Esophagus squamous epithelium (tissue), 5 donors: ENCODE results near the gene CCPG1. TPM values are rescaled to one million over a fixed set of nuclear protein-coding genes. Genes with fewer than 3 reads are reported as not detected.

Experiments
- DNase-seq: peaks from one replicate; lab custom pipeline; 2025; lab: John Stamatoyannopoulos, UW
- H3K27ac ChIP-seq, 4 donors: fragments of 200-600 bp; sonication (generic); one replicate each; pipeline ENCODE4 v1.5.1; 2016 to 2019; ENCODE audit warnings: mild to moderate bottlenecking in 1 of 4
- H3K27me3 ChIP-seq, 4 donors: fragments of 200-600 bp; sonication (generic); 1 replicate in 3 of 4; 2 replicates in 1 of 4; pipeline versions ENCODE4 v1.5.1 to v1.6.0; 2017 to 2021; ENCODE audit warnings: antibody characterized with exemption in 1 of 4
- H3K36me3 ChIP-seq, 3 donors: fragments of 200-600 bp; sonication (generic); one replicate each; pipeline ENCODE4 v1.5.1; 2016 to 2019
- H3K4me1 ChIP-seq, 3 donors: fragments of 200-600 bp; sonication (generic); one replicate each; pipeline ENCODE4 v1.5.1; 2017 to 2019
- H3K4me3 ChIP-seq, 4 donors: fragments of 200-600 bp; sonication (generic); 1 replicate in 3 of 4; 2 replicates in 1 of 4; pipeline ENCODE4 v1.5.1; 2016 to 2019; ENCODE audit warnings: mild to moderate bottlenecking in 2 of 4, moderate library complexity in 1 of 4
- H3K9me3 ChIP-seq, 3 donors: fragments of 200-600 bp; sonication (generic); one replicate each; pipeline ENCODE4 v1.5.1; 2016 to 2019
- CTCF ChIP-seq, 6 experiments: fragments of 450-650 bp in 4 of 6; fragments of 200-600 bp in 2 of 6; sonication (generic) in 2 of 6; IDR thresholded peaks; one replicate each; pipeline ENCODE4 v1.5.1; 2016 to 2019; ENCODE audit warnings: antibody characterized with exemption in 6 of 6, mild to moderate bottlenecking in 4 of 6, moderate library complexity in 4 of 6
- POLR2A ChIP-seq, 4 donors: fragments of 450-650 bp; IDR thresholded peaks; one replicate each; pipeline ENCODE4 v1.6.1; 2017; ENCODE audit warnings: antibody characterized with exemption in 4 of 4, mild to moderate bottlenecking in 4 of 4, moderate library complexity in 3 of 4
- WGBS, 2 donors: methylation state at CpG; one replicate each; pipeline ENCODE4 v1.1.5; 2018; 5-methylcytosine and 5-hydroxymethylcytosine counted together
- intact Hi-C: fragments of 100-400 bp; cut with DNase I; formaldehyde crosslinking; loops from one replicate; pipeline ENCODE4 v1.15.0; 2022
- total RNA-seq, 4 donors: library from RNA; depleted of rRNA; stranded (reverse); fragments of >200 nt; gene quantifications; one replicate each; pipeline ENCODE4 v1.1.0, GENCODE V29; 2016
- donor health status: DM: yes; HTN: yes; CAD: no.

The CCPG1 gene
- total RNA-seq, 4 donors from 2014 or later, result 6.9 to 24.2 (median 15.4) TPM

DNA sequence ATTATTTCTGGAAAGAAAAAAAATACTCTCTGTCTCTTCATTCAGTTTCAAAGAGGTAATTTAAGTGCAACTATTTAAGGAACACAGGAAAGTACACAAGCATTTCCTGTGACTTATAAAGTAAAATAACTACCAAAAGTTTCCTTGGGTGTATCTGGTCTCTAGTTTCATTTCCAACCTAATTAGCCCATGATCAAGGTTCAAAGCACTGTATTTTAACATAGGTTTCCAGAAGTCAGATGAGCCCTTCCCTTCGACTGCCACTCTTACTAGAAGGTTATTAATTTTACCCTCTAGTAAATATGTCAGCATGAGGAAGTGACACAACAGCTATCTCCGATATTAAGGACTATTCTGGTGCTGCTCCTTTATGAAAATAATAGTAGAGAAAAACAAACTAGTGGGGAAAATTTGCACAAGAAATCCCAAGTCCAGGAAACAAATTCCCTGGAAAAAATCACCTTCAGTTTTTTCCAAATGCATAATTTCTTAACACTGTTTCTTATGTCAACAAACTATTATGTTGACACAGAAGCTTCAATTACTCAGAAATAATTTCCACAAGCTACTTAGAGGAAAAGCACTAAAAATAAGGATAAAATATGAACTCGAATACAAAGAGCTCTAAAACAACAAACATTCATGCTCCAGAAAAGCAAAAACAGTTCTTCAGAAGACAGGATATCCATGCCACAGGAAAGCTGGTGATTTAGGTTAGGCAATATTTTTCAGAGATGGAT lies 35.3 kb downstream of the CCPG1 start:
- Histone ChIP-seq H3K36me3 (peaks cover 5 to 74% (median 8%) of the 10 kb centered on the region in 3 donors), H3K27me3 (no peaks in the 10 kb centered on the region), H3K4me3 (no peak overlapping the region), H3K9me3 (no peaks in the 10 kb centered on the region), H3K27ac (peak overlapping the region in 1 of 4 donors; percentile 12), H3K4me1 (no peaks in the 10 kb centered on the region)
- TF ChIP-seq CTCF (IDR thresholded peaks at IDR 0.05), result no peak
- TF ChIP-seq POLR2A (IDR thresholded peaks at IDR 0.05), result no peak
- 35 to 44% methylated on average over 3 of the region's 3 CpGs for WGBS, 2 donors
- intact Hi-C loops, result no loop called here
- no peak for DNase-seq

GRCh38 chr15:55366981-55367380 lies 41.2 kb downstream of the CCPG1 start:
- no peak overlapping the region for H3K27ac ChIP-seq
- H3K36me3 ChIP-seq, result peaks cover 0 to 37% (median 0%) of the 10 kb centered on the region in 3 donors
- no peak overlapping the region for H3K4me3 ChIP-seq
- intact Hi-C loops, result no loop called here
- no peak for DNase-seq
- WGBS, 2 donors, result 70 to 82% methylated on average over 1 of the region's 1 CpG
- H3K27me3 ChIP-seq, result no peaks in the 10 kb centered on the region
- no peaks in the 10 kb centered on the region for H3K4me1 ChIP-seq
- no peak for TF ChIP-seq POLR2A (IDR thresholded peaks at IDR 0.05)
- no peak for TF ChIP-seq CTCF (IDR thresholded peaks at IDR 0.05)
- H3K9me3 ChIP-seq, result no peaks in the 10 kb centered on the region

- Histone ChIP-seq H3K27ac (no peak overlapping the region), H3K4me3 (no peak overlapping the region), H3K27me3 (no peaks in the 10 kb centered on the region), H3K36me3 (peaks cover 0 to 34% (median 0%) of the 10 kb centered on the region in 3 donors), H3K9me3 (no peaks in the 10 kb centered on the region), H3K4me1 (no peaks in the 10 kb centered on the region)
- 95 to 96% methylated on average over 2 of the region's 2 CpGs for WGBS, 2 donors
- TF ChIP-seq CTCF (IDR thresholded peaks at IDR 0.05) (no peak), POLR2A (IDR thresholded peaks at IDR 0.05) (no peak)
- no peak for DNase-seq
- intact Hi-C loops, result no loop called here
Observed at GRCh38 chr15:55362641-55363040, 45.5 kb downstream of the CCPG1 start.

DNA sequence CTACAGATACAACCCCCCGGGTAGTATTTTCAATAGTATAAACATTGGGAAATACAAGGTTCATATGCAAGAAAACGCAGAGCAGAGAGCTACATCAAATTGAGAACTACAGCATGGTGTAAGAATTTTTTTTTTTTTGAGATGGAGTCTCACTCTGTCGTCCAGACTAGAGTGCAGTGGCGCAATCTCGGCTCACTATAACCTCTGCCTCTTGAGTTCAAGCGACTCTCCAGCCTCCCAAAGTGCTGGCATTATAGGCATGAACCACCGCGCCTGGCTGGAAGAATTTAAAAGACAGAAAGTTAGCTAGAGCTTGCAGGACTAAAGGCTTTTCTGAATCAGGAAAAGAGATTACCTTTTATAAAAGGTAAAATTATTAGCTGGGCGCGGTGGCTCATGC lies 47.1 kb downstream of the CCPG1 start:
- WGBS, 2 donors, result 91 to 93% methylated on average over 8 to 10 of the region's 10 CpGs
- Histone ChIP-seq H3K27me3 (no peaks in the 10 kb centered on the region), H3K4me1 (no peaks in the 10 kb centered on the region), H3K9me3 (no peaks in the 10 kb centered on the region), H3K4me3 (no peak overlapping the region), H3K27ac (no peak overlapping the region), H3K36me3 (peaks cover 0 to 41% (median 0%) of the 10 kb centered on the region in 3 donors)
- TF ChIP-seq POLR2A (IDR thresholded peaks at IDR 0.05), result no peak
- TF ChIP-seq CTCF (IDR thresholded peaks at IDR 0.05), result no peak
- no peak for DNase-seq
- intact Hi-C loops, result no loop called here

DNA sequence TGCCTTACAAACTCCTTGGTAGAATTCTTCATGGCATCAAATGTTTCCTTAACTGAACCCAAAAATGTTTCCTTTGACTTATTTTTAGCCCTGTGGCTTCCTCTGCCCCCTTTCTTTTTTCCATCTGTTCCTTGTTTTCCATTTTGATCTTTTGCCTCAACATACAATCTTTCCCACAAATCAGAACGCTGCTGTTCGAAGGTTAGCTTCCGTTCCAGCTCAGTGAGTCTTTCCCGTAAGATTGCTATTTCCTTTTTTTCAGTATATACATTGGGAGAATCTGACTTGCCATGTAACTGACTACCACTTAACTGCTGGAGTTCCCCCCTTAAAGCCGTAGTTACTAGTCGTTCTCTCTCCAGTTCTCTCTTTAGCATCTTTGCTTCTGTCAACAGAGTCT lies 47.9 kb downstream of the CCPG1 start:
- no peak for DNase-seq
- Histone ChIP-seq H3K9me3 (no peaks in the 10 kb centered on the region), H3K27ac (no peak overlapping the region), H3K36me3 (peaks cover 0 to 49% (median 0%) of the 10 kb centered on the region in 3 donors), H3K4me3 (no peak overlapping the region), H3K4me1 (no peaks in the 10 kb centered on the region), H3K27me3 (no peaks in the 10 kb centered on the region)
- intact Hi-C loops, result no loop called here
- TF ChIP-seq POLR2A (IDR thresholded peaks at IDR 0.05), result no peak
- TF ChIP-seq CTCF (IDR thresholded peaks at IDR 0.05), result no peak
- WGBS, 2 donors, result 56 to 76% methylated on average over 6 of the region's 6 CpGs
